H1 (cell line): ENCODE data around the gene LMX1B. TPM values are rescaled to one million over a fixed set of nuclear protein-coding genes. Genes with fewer than 3 reads are reported as not detected.

Experiments
- CTCF ChIP-seq, 3 experiments: IDR thresholded peaks; 1 replicate in 2 of 3; 2 replicates in 1 of 3; pipeline versions ENCODE4 v1.5.1 to v1.6.1; 2011; ENCODE audit warnings: low read length in 3 of 3, mild to moderate bottlenecking in 3 of 3, inconsistent platforms in 2 of 3, low read depth in 1 of 3, moderate library complexity in 1 of 3; ENCODE audit not compliant: insufficient read depth in 1 of 3; ENCODE audit errors: control extremely low read depth in 1 of 3
- JUN ChIP-seq: IDR thresholded peaks from 2 replicates; pipeline ENCODE4 v1.6.1; 2011; ENCODE audit warnings: low read depth, mild to moderate bottlenecking, improper control_type of control experiment, low read length
- KDM4A ChIP-seq: IDR thresholded peaks from one replicate; pipeline ENCODE4 v1.7.1; 2012; ENCODE audit warnings: low read depth, mild to moderate bottlenecking, moderate library complexity, low read length, inconsistent platforms; ENCODE audit not compliant: severe bottlenecking
- KDM5A ChIP-seq: fragments of 200-600 bp; IDR thresholded peaks from 2 replicates; pipeline ENCODE4 v1.7.1; 2012; ENCODE audit warnings: mild to moderate bottlenecking, low read length, inconsistent platforms, mixed read lengths
- POLR2AphosphoS5 ChIP-seq: IDR thresholded peaks from 2 replicates; pipeline ENCODE4 v1.6.1; 2011; ENCODE audit warnings: low read depth, low read length
- RAD21 ChIP-seq, 2 experiments: IDR thresholded peaks in 1 of 2; conservative IDR thresholded peaks in 1 of 2; 2 replicates each; pipeline ENCODE4 v1.6.1; 2011; ENCODE audit warnings: low read depth in 2 of 2, low read length in 2 of 2, improper control_type of control experiment in 1 of 2, inconsistent platforms in 1 of 2, mild to moderate bottlenecking in 1 of 2, moderate library complexity in 1 of 2
- polyA plus RNA-seq, 7 experiments: library from polyadenylated mRNA; depleted of rRNA in 3 of 7; stranded (reverse) in 5 of 7; unstranded in 2 of 7; fragments of >200 nt in 5 of 7; fragments of 200-250 nt in 2 of 7; gene quantifications; 1 replicate in 5 of 7; 2 replicates in 1 of 7; 4 replicates in 1 of 7; pipeline versions ENCODE4 v1.2.1 to v1.2.3, GENCODE V29; 2011 to 2013; ENCODE audit warnings: missing spikeins in 2 of 7, mixed read lengths in 2 of 7
- total RNA-seq: library from RNA; stranded (reverse); fragmentation: NEBNext Ultra II Directional; extraction: Animal tissue kit (Norgen Biotek cat#: 25700); gene quantifications from 2 replicates; pipeline ENCODE4 v1.2.1, GENCODE V29; 2021

Gene LMX1B
- total and polyA plus RNA-seq, 2 of the 8 experiments (the other 6 are each of a cell fraction or from before 2014, with no cell fraction given): 0.09 to 0.37 TPM

GRCh38 chr9:126696401-126697145 is 82.8 kb downstream of the LMX1B start (continued):
- TF ChIP-seq POLR2AphosphoS5 (no peak), KDM5A (no peak), RAD21 (IDR thresholded peaks at IDR 0.05 in 1 of 2, conservative IDR thresholded peaks at IDR 0.05 in 1 of 2; ENCODE audit: low read depth in 2 of 2, low read length in 2 of 2) (no peak), KDM4A (no peak), JUN (no peak), CTCF (IDR thresholded peaks at IDR 0.05; ENCODE audit: control extremely low read depth in 1 of 3, insufficient read depth in 1 of 3, low read depth in 1 of 3, low read length in 3 of 3) (no peak)
